C4-2B (cell line): ENCODE results near the gene CST9.

Experiments
- CTCF ChIP-seq: fragments of 450-650 bp; conservative IDR thresholded peaks from 2 replicates; pipeline ENCODE4 v1.5.1; 2017; ENCODE audit warnings: mild to moderate bottlenecking
- ZFX ChIP-seq: fragments of 450-650 bp; IDR thresholded peaks from 2 replicates; pipeline ENCODE4 v1.6.1; 2017

GRCh38 chr20:23651117-23651516 lies 45.4 kb upstream of the CST9 start:
- TF ChIP-seq CTCF (no peak), ZFX (no peak)
